HG02763 (cell line): Measurements from ENCODE around the gene USP3.

Experiments used
- ATAC-seq: cut with Tn5 transposase; IDR thresholded peaks from one replicate; pipeline ENCODE4 v1.9.1; 2021; ENCODE audit warnings: mild to moderate bottlenecking, moderate library complexity; ENCODE audit not compliant: unreplicated experiment

The USP3 gene

GRCh38 chr15:63582179-63582578, 77.8 kb downstream of the USP3 start:
- no peak for ATAC-seq

GRCh38 chr15:63582718-63583426, 78.5 kb downstream of the USP3 start:
- ATAC-seq, result no peak

- no peak for ATAC-seq
Measured at GRCh38 chr15:63586790-63587189, 82.4 kb downstream of the USP3 start.

- no peak for ATAC-seq
Measured at GRCh38 chr15:63587527-63587926, 83.1 kb downstream of the USP3 start.

GRCh38 chr15:63588826-63589225, 84.4 kb downstream of the USP3 start:
- ATAC-seq, result no peak

GRCh38 chr15:63593705-63594671, 89.6 kb downstream of the USP3 start:
- ATAC-seq, result no peak

- ATAC-seq, result no peak
Measured at GRCh38 chr15:63595065-63595464, 90.7 kb downstream of the USP3 start.

- ATAC-seq, result no peak
Measured at GRCh38 chr15:63595688-63596087, 91.3 kb downstream of the USP3 start.

- no peak for ATAC-seq
Measured at GRCh38 chr15:63596676-63597037, 92.3 kb downstream of the USP3 start.

GRCh38 chr15:63597038-63597790, 92.8 kb downstream of the USP3 start, which contains the start of gene FBXL22:
TSS of gene FBXL22 (plus strand) at chr15:63597387. CDS start at chr15:63597393, 6 bp downstream.
- ATAC-seq, result no peak

- ATAC-seq, result no peak
Measured at GRCh38 chr15:63597821-63598220, 93.4 kb downstream of the USP3 start.

- no peak for ATAC-seq
Measured at GRCh38 chr15:63598473-63599400, 94.3 kb downstream of the USP3 start.

- ATAC-seq, result no peak
Measured at GRCh38 chr15:63599401-63600000, 95.1 kb downstream of the USP3 start.

GRCh38 chr15:63600001-63600615, 95.7 kb downstream of the USP3 start:
- no peak for ATAC-seq

GRCh38 chr15:63600616-63601025, 96.2 kb downstream of the USP3 start:
- peak; percentile 70 for ATAC-seq

- peak; percentile 10 for ATAC-seq
Measured at GRCh38 chr15:63601026-63601703, 96.8 kb downstream of the USP3 start.

GRCh38 chr15:63601704-63602185, 97.4 kb downstream of the USP3 start:
- ATAC-seq, result no peak

GRCh38 chr15:63602595-63602994, 98.2 kb downstream of the USP3 start:
- ATAC-seq, result no peak

- no peak for ATAC-seq
Measured at GRCh38 chr15:63603516-63603915, 99.1 kb downstream of the USP3 start.
